Fibroblast of lung (primary cell): ENCODE measurements around the gene ANKH. TPM values are rescaled to one million over a fixed set of nuclear protein-coding genes. Genes with fewer than 3 reads are reported as not detected.

Experiments used
- DNase-seq, 2 donors: peaks; one replicate each; pipeline versions ENCODE4 v3.0.0 to v3.0.0-alpha.2; 2010; ENCODE audit warnings: low read depth in 2 of 2
- H2AFZ ChIP-seq: 2 replicates; pipeline ENCODE4 v1.5.1; 2012; ENCODE audit warnings: low read length, control low read depth, inconsistent platforms
- H3K27ac ChIP-seq: 2 replicates; pipeline ENCODE4 v1.5.1; 2011; ENCODE audit warnings: low read length, control low read depth; ENCODE audit not compliant: insufficient read depth
- H3K27me3 ChIP-seq: 2 replicates; pipeline ENCODE4 v1.5.1; 2011; ENCODE audit warnings: mild to moderate bottlenecking, low read length; ENCODE audit not compliant: control insufficient read depth, insufficient read depth
- H3K36me3 ChIP-seq: 2 replicates; pipeline ENCODE4 v1.5.1; 2011; ENCODE audit warnings: low read length; ENCODE audit not compliant: control insufficient read depth, insufficient read depth
- H3K4me1 ChIP-seq: 2 replicates; pipeline ENCODE4 v1.5.1; 2011; ENCODE audit warnings: low read length; ENCODE audit not compliant: control insufficient read depth, insufficient read depth; ENCODE audit errors: extremely low read depth
- H3K4me2 ChIP-seq: 2 replicates; pipeline ENCODE4 v1.5.1; 2011; ENCODE audit warnings: low read length, control low read depth; ENCODE audit not compliant: insufficient read depth; ENCODE audit errors: extremely low read depth
- H3K4me3 ChIP-seq, 4 experiments: fragments of 200-600 bp in 1 of 4; sonication (generic) in 1 of 4; replicated peaks in 1 of 4; 2 replicates each; pipeline ENCODE4 v1.5.1; 2011 to 2016; ENCODE audit warnings: low read length in 4 of 4, low read depth in 3 of 4, mild to moderate bottlenecking in 3 of 4, control low read depth in 2 of 4, inconsistent platforms in 1 of 4, mixed read lengths in 1 of 4; ENCODE audit not compliant: insufficient read depth in 1 of 4; ENCODE audit errors: control extremely low read depth in 1 of 4
- H3K79me2 ChIP-seq: 2 replicates; pipeline ENCODE4 v1.5.1; 2012; ENCODE audit warnings: mild to moderate bottlenecking, low read length, inconsistent platforms; ENCODE audit not compliant: control insufficient read depth, insufficient read depth
- H3K9ac ChIP-seq: 2 replicates; pipeline ENCODE4 v1.5.1; 2011; ENCODE audit warnings: mild to moderate bottlenecking, low read length, control low read depth; ENCODE audit not compliant: insufficient read depth
- H3K9me3 ChIP-seq: 2 replicates; pipeline ENCODE4 v1.5.1; 2012; ENCODE audit warnings: low read depth, low read length; ENCODE audit not compliant: control insufficient read depth, insufficient read depth
- H4K20me1 ChIP-seq: 2 replicates; pipeline ENCODE4 v1.5.1; 2011; ENCODE audit warnings: low read length; ENCODE audit not compliant: control insufficient read depth, insufficient read depth; ENCODE audit errors: extremely low read depth
- CTCF ChIP-seq, 2 donors: IDR thresholded peaks in 1 of 2; conservative IDR thresholded peaks in 1 of 2; 1 replicate in 1 of 2; 2 replicates in 1 of 2; pipeline ENCODE4 v1.5.1; 2011 to 2012; ENCODE audit warnings: low read length in 2 of 2, control low read depth in 1 of 2, inconsistent platforms in 1 of 2, low read depth in 1 of 2, mild to moderate bottlenecking in 1 of 2
- EZH2 ChIP-seq: IDR thresholded peaks from 2 replicates; pipeline ENCODE4 v1.5.1; 2012; ENCODE audit warnings: low read length, control low read depth, mild to moderate bottlenecking; ENCODE audit errors: missing control alignments
- polyA plus RNA-seq, 2 donors: library from polyadenylated mRNA; depleted of rRNA in 1 of 2; stranded (reverse) in 1 of 2; unstranded in 1 of 2; fragments of >200 nt; gene quantifications; 2 replicates each; pipeline ENCODE4 v1.2.1, GENCODE V29; 2011 to 2012; ENCODE audit warnings: missing spikeins in 1 of 2
- total RNA-seq: library from RNA; depleted of rRNA; stranded (reverse); fragments of >200 nt; gene quantifications from 2 replicates; pipeline ENCODE4 v1.2.1, GENCODE V29; 2014

ANKH gene
- total and polyA plus RNA-seq, 2 donors (not counting 1 experiment from before 2014, with no cell fraction given), result 5.8 to 10.9 TPM

- Histone ChIP-seq H3K9me3 (no peaks in the 10 kb centered on the region), H2AFZ (no peak overlapping the region), H3K9ac (no peak overlapping the region), H3K27me3 (no peaks in the 10 kb centered on the region), H4K20me1 (no peaks in the 10 kb centered on the region), H3K79me2 (no peaks in the 10 kb centered on the region), H3K4me1 (no peaks in the 10 kb centered on the region), H3K4me2 (no peak overlapping the region), H3K27ac (no peak overlapping the region), H3K36me3 (no peaks in the 10 kb centered on the region), H3K4me3 (no peak overlapping the region)
- TF ChIP-seq CTCF (conservative IDR thresholded peaks at IDR 0.05 in 1 of 2, IDR thresholded peaks at IDR 0.05 in 1 of 2; ENCODE audit: low read depth in 1 of 2, low read length in 2 of 2) (no peak), EZH2 (no peak)
- no peak for DNase-seq
Measured at GRCh38 chr5:14778792-14779070, 92.8 kb downstream of the ANKH start.

GRCh38 chr5:14777932-14778791, 93.4 kb downstream of the ANKH start:
- Histone ChIP-seq H3K4me3 (no peak overlapping the region), H3K36me3 (no peaks in the 10 kb centered on the region), H3K9ac (no peak overlapping the region), H3K4me2 (no peak overlapping the region), H2AFZ (no peak overlapping the region), H3K27me3 (no peaks in the 10 kb centered on the region), H3K27ac (no peak overlapping the region), H4K20me1 (no peaks in the 10 kb centered on the region), H3K4me1 (no peaks in the 10 kb centered on the region), H3K79me2 (no peaks in the 10 kb centered on the region), H3K9me3 (no peaks in the 10 kb centered on the region)
- no peak for DNase-seq
- TF ChIP-seq EZH2 (no peak), CTCF (conservative IDR thresholded peaks at IDR 0.05 in 1 of 2, IDR thresholded peaks at IDR 0.05 in 1 of 2; ENCODE audit: low read depth in 1 of 2, low read length in 2 of 2) (no peak)

GRCh38 chr5:14777187-14777586, 94.4 kb downstream of the ANKH start:
- no peaks in the 10 kb centered on the region for H3K9me3 ChIP-seq
- H3K36me3 ChIP-seq, result no peaks in the 10 kb centered on the region
- no peak for TF ChIP-seq CTCF (conservative IDR thresholded peaks at IDR 0.05 in 1 of 2, IDR thresholded peaks at IDR 0.05 in 1 of 2; ENCODE audit: low read depth in 1 of 2, low read length in 2 of 2)
- no peak for TF ChIP-seq EZH2
- peak in 1 of 2 donors; percentile 11 for DNase-seq
- H3K4me2 ChIP-seq, result no peak overlapping the region
- no peak overlapping the region for H3K27ac ChIP-seq
- H3K4me1 ChIP-seq, result no peaks in the 10 kb centered on the region
- H3K4me3 ChIP-seq, result no peak overlapping the region
- H3K27me3 ChIP-seq, result no peaks in the 10 kb centered on the region
- H3K9ac ChIP-seq, result no peak overlapping the region
- H4K20me1 ChIP-seq, result no peaks in the 10 kb centered on the region
- no peak overlapping the region for H2AFZ ChIP-seq
- H3K79me2 ChIP-seq, result no peaks in the 10 kb centered on the region
